HCT116 (cell line): ENCODE results near the gene LZTR1. TPM values are rescaled to one million over a fixed set of nuclear protein-coding genes. Genes with fewer than 3 reads are reported as not detected.

Experiments used
- ATAC-seq: fragments of 200-7000 bp; cut with Tn5 transposase; 2 replicates; pipeline ENCODE4 v1.9.1; 2020; ENCODE audit warnings: mild to moderate bottlenecking, moderate library complexity
- BruUV-seq: library from RNA; stranded (reverse); fragments of 400-500 nt; replicated peaks from 2 replicates; lab custom pipeline; 2021; lab: Mats Ljungman, UMichigan
- CTCF ChIA-PET: fragments of 300-600 bp; sonication (Branson Sonifier 250); formaldehyde crosslinking; loops from one replicate; lab custom pipeline; 2021; ENCODE audit warnings: antibody characterized with exemption; lab: Charles Lee
- POLR2A ChIA-PET: fragments of 300-600, 350-600 bp; sonication (Branson Sonifier 250); formaldehyde crosslinking; loops from one replicate; lab custom pipeline; 2021; ENCODE audit warnings: antibody characterized with exemption; lab: Charles Lee
- RAD21 ChIA-PET, 2 experiments: fragments of 300-600 bp; sonication (Branson Sonifier 250); formaldehyde crosslinking; loops; one replicate each; lab custom pipeline; 2023; ENCODE audit warnings: low total read pairs in 2 of 2; ENCODE audit not compliant: uncharacterized antibody in 2 of 2, unreplicated experiment in 2 of 2, low non-redundant PET in 1 of 2; lab: Charles Lee
- DNase-seq: peaks from one replicate; pipeline ENCODE4 v3.0.0-alpha.2; 2010; ENCODE audit warnings: low read depth, low spot score
- H2AFZ ChIP-seq: fragments of 200-600 bp; shearing (Covaris generic), sonication (generic); 2 replicates; pipeline ENCODE4 v1.6.1; 2017; ENCODE audit warnings: low read depth, mixed run types, mixed read lengths, antibody characterized with exemption, low read length; ENCODE audit not compliant: poor library complexity, severe bottlenecking
- H3K27ac ChIP-seq: 2 replicates; pipeline ENCODE4 v1.5.1; 2012; ENCODE audit warnings: low read depth, low read length
- H3K27me3 ChIP-seq: fragments of 200-600 bp; sonication (generic); 2 replicates; pipeline ENCODE4 v1.6.1; 2016; ENCODE audit warnings: mixed run types, low read length, mixed read lengths; ENCODE audit not compliant: insufficient read depth
- H3K36me3 ChIP-seq, 2 experiments: fragments of 200-500 bp in 1 of 2; fragments of 200-600 bp in 1 of 2; sonication (Bioruptor generic) in 1 of 2; sonication (generic) in 1 of 2; 2 replicates each; pipeline versions ENCODE4 v1.5.1 to v1.6.1; 2014 to 2016; ENCODE audit warnings: low read length in 2 of 2, inconsistent platforms in 1 of 2, mixed read lengths in 1 of 2, mixed run types in 1 of 2; ENCODE audit not compliant: insufficient read depth in 2 of 2, control insufficient read depth in 1 of 2
- H3K4me1 ChIP-seq, 2 experiments: fragments of 200-600 bp in 1 of 2; sonication (generic) in 1 of 2; 2 replicates each; pipeline versions ENCODE4 v1.5.1 to v1.6.1; 2012 to 2017; ENCODE audit warnings: low read length in 2 of 2, inconsistent platforms in 1 of 2, mild to moderate bottlenecking in 1 of 2, mixed read lengths in 1 of 2, mixed run types in 1 of 2, moderate library complexity in 1 of 2; ENCODE audit not compliant: insufficient read depth in 2 of 2, control insufficient read depth in 1 of 2
- H3K4me2 ChIP-seq: fragments of 200-600 bp; sonication (generic); 2 replicates; pipeline ENCODE4 v1.6.1; 2017; ENCODE audit warnings: mixed run types, low read length, mixed read lengths
- H3K4me3 ChIP-seq, 2 experiments: fragments of 200-600 bp in 1 of 2; sonication (generic) in 1 of 2; replicated peaks in 1 of 2; 2 replicates each; pipeline ENCODE4 v1.5.1; 2011 to 2016; ENCODE audit warnings: low read length in 2 of 2, control low read depth in 1 of 2, low read depth in 1 of 2, mild to moderate bottlenecking in 1 of 2, mixed read lengths in 1 of 2, mixed run types in 1 of 2
- H3K79me2 ChIP-seq: fragments of 200-600 bp; sonication (generic); 2 replicates; pipeline ENCODE4 v1.6.1; 2017; ENCODE audit warnings: mild to moderate bottlenecking, mixed run types, low read length, moderate library complexity, mixed read lengths; ENCODE audit not compliant: insufficient read depth
- H3K9ac ChIP-seq: fragments of 200-600 bp; sonication (generic); 2 replicates; pipeline ENCODE4 v1.6.1; 2016; ENCODE audit warnings: low read length, mixed read lengths
- H3K9me2 ChIP-seq: fragments of 200-600 bp; sonication (generic), shearing (Covaris generic); 2 replicates; pipeline ENCODE4 v1.6.1; 2017; ENCODE audit warnings: mixed run types, mild to moderate bottlenecking, moderate library complexity; ENCODE audit not compliant: insufficient read depth
- H3K9me3 ChIP-seq, 2 experiments: fragments of 200-500 bp in 1 of 2; fragments of 200-600 bp in 1 of 2; sonication (Bioruptor generic) in 1 of 2; sonication (generic) in 1 of 2; 2 replicates each; pipeline ENCODE4 v1.6.1; 2014 to 2017; ENCODE audit warnings: low read length in 2 of 2, mixed read lengths in 2 of 2, inconsistent platforms in 1 of 2, low read depth in 1 of 2, mild to moderate bottlenecking in 1 of 2, mixed run types in 1 of 2, moderate library complexity in 1 of 2; ENCODE audit not compliant: control insufficient read depth in 1 of 2, insufficient read depth in 1 of 2
- H4K20me1 ChIP-seq: fragments of 200-600 bp; sonication (generic), shearing (Covaris generic); 2 replicates; pipeline ENCODE4 v1.6.1; 2017; ENCODE audit warnings: mixed run types, mild to moderate bottlenecking, moderate library complexity; ENCODE audit not compliant: insufficient read depth
- ATF3 ChIP-seq: IDR thresholded peaks from 2 replicates; pipeline ENCODE4 v1.6.1; 2012
- CTCF ChIP-seq, 3 experiments: fragments of 200-600 bp in 1 of 3; sonication (generic) in 1 of 3; IDR thresholded peaks in 2 of 3; conservative IDR thresholded peaks in 1 of 3; 2 replicates each; pipeline ENCODE4 v1.5.1; 2012 to 2017; ENCODE audit warnings: low read depth in 2 of 3, low read length in 2 of 3, antibody characterized with exemption in 1 of 3, borderline replicate concordance in 1 of 3, control low read depth in 1 of 3, mild to moderate bottlenecking in 1 of 3, mixed read lengths in 1 of 3, mixed run types in 1 of 3, moderate library complexity in 1 of 3; ENCODE audit not compliant: insufficient read depth in 1 of 3
- EZH2 ChIP-seq: fragments of 200-600 bp; sonication (generic); IDR thresholded peaks from 2 replicates; pipeline ENCODE4 v1.6.1; 2017; ENCODE audit warnings: antibody characterized with exemption, mixed run types
- EZH2phosphoT487 ChIP-seq: fragments of 200-600 bp; IDR thresholded peaks from 2 replicates; pipeline ENCODE4 v1.6.1; 2018; ENCODE audit warnings: antibody characterized with exemption, borderline replicate concordance
- JUND ChIP-seq: IDR thresholded peaks from 2 replicates; pipeline ENCODE4 v1.6.1; 2012
- POLR2A ChIP-seq: IDR thresholded peaks from 2 replicates; pipeline ENCODE4 v1.7.0; 2011; ENCODE audit warnings: borderline replicate concordance; ENCODE audit not compliant: insufficient read depth, insufficient read length; ENCODE audit errors: extremely low read depth
- RAD21 ChIP-seq: IDR thresholded peaks from 2 replicates; pipeline ENCODE4 v1.6.1; 2012; ENCODE audit warnings: low read depth, mild to moderate bottlenecking
- SIN3A ChIP-seq: IDR thresholded peaks from 2 replicates; pipeline ENCODE4 v1.6.1; 2012; ENCODE audit warnings: low read depth
- YY1 ChIP-seq: IDR thresholded peaks from 2 replicates; pipeline ENCODE4 v1.6.1; 2011; ENCODE audit warnings: low read length, low read depth, moderate library complexity, mild to moderate bottlenecking; ENCODE audit not compliant: insufficient replicate concordance; ENCODE audit errors: extremely low read depth
- ZBTB33 ChIP-seq: IDR thresholded peaks from 2 replicates; pipeline ENCODE4 v1.6.1; 2011; ENCODE audit warnings: mild to moderate bottlenecking, low read length, moderate library complexity; ENCODE audit not compliant: insufficient replicate concordance; ENCODE audit errors: extremely low read depth
- ZFX ChIP-seq: fragments of 450-650 bp; IDR thresholded peaks from 2 replicates; pipeline ENCODE4 v1.6.1; 2017
- intact Hi-C: fragments of 100-400 bp; cut with micrococcal nuclease; formaldehyde crosslinking; loops from 2 replicates; pipeline ENCODE4 v1.10.0; 2022
- total RNA-seq: library from RNA; stranded (reverse); gene quantifications from one replicate; pipeline ENCODE4 v1.2.1, GENCODE V29; 2021; ENCODE audit not compliant: unreplicated experiment

LZTR1 gene
- total RNA-seq, 1 experiment from 2014 or later, result 56.5 TPM

GRCh38 chr22:20977516-20978170, 4.5 kb upstream of the LZTR1 start:
- H2AFZ ChIP-seq, result no peak overlapping the region
- H4K20me1 ChIP-seq, result no peaks in the 10 kb centered on the region
- ATAC-seq (no peak), DNase-seq (no peak)
- H3K9me3 ChIP-seq, result peaks cover 4 to 10% of the 10 kb centered on the region in 2 experiments; a peak in 1 of 4 replicates
- H3K27ac ChIP-seq, result no peak overlapping the region
- H3K9me2 ChIP-seq, result no peaks in the 10 kb centered on the region
- intact Hi-C loops, result no loop called here
- no peak for TF ChIP-seq JUND
- no peak for TF ChIP-seq RAD21
- no peak for TF ChIP-seq POLR2A
- no peak for TF ChIP-seq ZBTB33
- no peak for TF ChIP-seq SIN3A
- no peak for TF ChIP-seq CTCF (IDR thresholded peaks at IDR 0.05 in 2 of 3, conservative IDR thresholded peaks at IDR 0.05 in 1 of 3; ENCODE audit: borderline replicate concordance in 1 of 3, insufficient read depth in 1 of 3, low read depth in 2 of 3, low read length in 2 of 3)
- no peak for TF ChIP-seq EZH2phosphoT487
- no peak for TF ChIP-seq EZH2
- TF ChIP-seq ATF3, result no peak
- TF ChIP-seq ZFX, result no peak
- no peak for TF ChIP-seq YY1
- H3K27me3 ChIP-seq, result no peaks in the 10 kb centered on the region
- ChIA-PET POLR2A (no interaction called here), CTCF (no interaction called here), RAD21 (interaction anchor here in 1 of 2 experiments (0.7 kb wide), 1 partner anchor 7 kb away, joined by 4 read pairs; no protein-coding TSS in a partner anchor)
- H3K79me2 ChIP-seq, result peaks cover 7% of the 10 kb centered on the region
- peaks cover 3 to 11% of the 10 kb centered on the region in 2 experiments; a peak in 2 of 4 replicates for H3K4me1 ChIP-seq
- BruUV-seq, result no TSS peak
- no peak overlapping the region for H3K4me2 ChIP-seq
- no peak overlapping the region for H3K4me3 ChIP-seq
- no peaks in the 10 kb centered on the region for H3K36me3 ChIP-seq
- H3K9ac ChIP-seq, result no peak overlapping the region
